Measurements from ENCODE around the gene PHYHIPL.

- TF ChIP-seq CTCF (IDR thresholded peaks at IDR 0.05) = no peak
- no peak for TF ChIP-seq POLR2A (IDR thresholded peaks at IDR 0.05)
- TF ChIP-seq EP300 (IDR thresholded peaks at IDR 0.05) = no peak
These were observed 32.9 kb upstream of the PHYHIPL start for GRCh38 chr10:59143544-59143943.
